ENCODE data around the gene MYCBP2.

- TF ChIP-seq CTCF (IDR thresholded peaks at IDR 0.05) (no peak), EP300 (IDR thresholded peaks at IDR 0.05; ENCODE audit: borderline replicate concordance in 1 of 2, low read depth in 1 of 2, low read length in 1 of 2) (no peak), SMC3 (IDR thresholded peaks at IDR 0.05; ENCODE audit: low read depth, low read length) (no peak), POLR2AphosphoS5 (IDR thresholded peaks at IDR 0.05; ENCODE audit: low read depth, low read length) (no peak), FOXM1 (IDR thresholded peaks at IDR 0.05; ENCODE audit: low read depth) (no peak), MAX (IDR thresholded peaks at IDR 0.05; ENCODE audit: low read depth) (no peak), RFX5 (IDR thresholded peaks at IDR 0.05; ENCODE audit: low read length) (no peak), NFIC (IDR thresholded peaks at IDR 0.05; ENCODE audit: borderline replicate concordance) (no peak), USF1 (IDR thresholded peaks at IDR 0.05; ENCODE audit: borderline replicate concordance, low read depth) (no peak), ZBTB33 (IDR thresholded peaks at IDR 0.05; ENCODE audit: borderline replicate concordance, low read depth) (no peak), TCF12 (IDR thresholded peaks at IDR 0.05) (no peak), GATA2 (CRISPR knock-in tag; IDR thresholded peaks at IDR 0.05) (no peak), TAF1 (IDR thresholded peaks at IDR 0.05; ENCODE audit: borderline replicate concordance, low read depth, low read length) (no peak), NRF1 (IDR thresholded peaks at IDR 0.05; ENCODE audit: low read depth, low read length) (no peak)
Observed at GRCh38 chr13:77176350-77176749, 150.5 kb downstream of the MYCBP2 start.
